ENCODE data around the gene CCDC185. TPM values are rescaled to one million over a fixed set of nuclear protein-coding genes. Genes with fewer than 3 reads are reported as not detected.

The CCDC185 gene
- total RNA-seq, 4 donors from 2014 or later = not detected

GRCh38 chr1:223411309-223411708 lies 18.1 kb downstream of the CCDC185 start:
- no peak for TF ChIP-seq POLR2A (IDR thresholded peaks at IDR 0.05)
- no peak overlapping the region for H3K4me3 ChIP-seq (ENCODE audit: low read depth, poor library complexity, severe bottlenecking)
- intact Hi-C loops (cut with DNase I; ENCODE audit: low total_unique reads) = no loop called here
- 48% methylated on average over 2 of the region's 2 CpGs for WGBS, 2 donors
- DNase-seq (ENCODE audit: low spot score in 2 of 2) = no peak

DNA sequence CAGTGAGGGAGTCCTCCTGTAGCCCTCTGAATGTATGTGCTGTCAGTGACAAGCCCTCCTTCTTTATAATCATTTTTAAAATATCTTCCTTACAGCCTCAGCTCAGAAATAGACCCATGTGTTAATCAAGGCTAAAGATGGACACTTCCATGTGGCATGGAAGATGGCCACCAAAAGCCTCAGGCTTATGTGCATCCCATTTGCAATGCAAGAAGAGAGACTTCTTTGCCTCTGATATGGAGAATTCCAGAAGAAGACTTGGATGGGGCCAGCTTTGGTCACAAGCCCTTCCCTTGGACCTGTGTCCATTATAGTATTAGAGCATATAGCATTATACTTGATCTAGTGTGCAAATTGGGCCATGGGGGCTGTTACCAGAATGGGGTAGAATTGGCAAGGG lies 18.5 kb downstream of the CCDC185 start:
- DNase-seq (ENCODE audit: low spot score in 2 of 2) = peak in 1 of 2 donors; percentile 5
- no peak overlapping the region for H3K4me3 ChIP-seq (ENCODE audit: low read depth, poor library complexity, severe bottlenecking)
- TF ChIP-seq CTCF (IDR thresholded peaks at IDR 0.05) (no peak), POLR2A (IDR thresholded peaks at IDR 0.05) (no peak)
- intact Hi-C loops (cut with DNase I; ENCODE audit: low total_unique reads) = no loop called here

GRCh38 chr1:223413216-223413615 lies 20.0 kb downstream of the CCDC185 start:
- H3K4me3 ChIP-seq (ENCODE audit: low read depth, poor library complexity, severe bottlenecking) = no peak overlapping the region
- WGBS, 2 donors = 72 to 76% methylated on average over 2 of the region's 2 CpGs
- intact Hi-C loops (cut with DNase I; ENCODE audit: low total_unique reads) = no loop called here
- TF ChIP-seq CTCF (IDR thresholded peaks at IDR 0.05) (no peak), POLR2A (IDR thresholded peaks at IDR 0.05) (no peak)
- no peak for DNase-seq (ENCODE audit: low spot score in 2 of 2)

- 46 to 100% methylated on average over 1 to 2 of the region's 2 CpGs for WGBS, 2 donors
- TF ChIP-seq POLR2A (IDR thresholded peaks at IDR 0.05) (no peak), CTCF (IDR thresholded peaks at IDR 0.05) (no peak)
- intact Hi-C loops (cut with DNase I; ENCODE audit: low total_unique reads) = no loop called here
- no peak for DNase-seq (ENCODE audit: low spot score in 2 of 2)
- no peak overlapping the region for H3K4me3 ChIP-seq (ENCODE audit: low read depth, poor library complexity, severe bottlenecking)
Observed at GRCh38 chr1:223417444-223417843, 24.2 kb downstream of the CCDC185 start.

DNA sequence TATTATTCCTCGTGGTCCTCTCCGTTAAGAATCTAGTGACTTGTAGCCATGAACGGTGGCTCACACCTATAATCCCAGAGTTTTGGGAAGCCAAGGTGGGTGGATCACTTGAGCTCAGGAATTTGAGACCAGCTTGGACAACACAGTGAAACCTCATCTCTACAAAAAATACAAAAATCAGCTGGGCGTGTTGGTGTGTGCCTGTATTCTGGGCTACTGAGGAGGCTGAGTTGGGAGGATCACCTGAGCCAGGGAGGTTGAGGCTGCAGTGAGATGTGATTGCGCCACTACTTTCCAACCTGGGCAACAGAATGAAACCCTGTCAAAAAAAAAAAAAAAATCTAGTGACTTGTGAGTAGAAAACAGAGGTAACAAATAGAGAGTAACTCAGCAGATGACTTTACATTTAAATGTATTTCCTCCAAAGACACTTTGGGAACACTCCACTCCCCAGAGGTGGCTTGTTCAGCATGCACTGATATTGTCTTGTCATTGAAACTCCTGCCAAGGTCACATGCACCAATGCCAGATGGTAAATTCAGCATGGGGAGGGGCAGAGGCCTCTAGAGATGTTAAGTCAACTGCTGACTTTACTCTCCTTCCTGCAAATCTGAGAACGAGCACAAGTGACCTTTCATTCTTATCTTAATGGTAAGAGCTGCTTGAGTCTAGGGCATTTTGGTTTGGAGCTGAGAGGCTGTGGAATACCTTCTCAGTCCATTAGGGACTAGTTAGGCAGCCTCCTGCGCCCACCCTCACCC lies 24.9 kb downstream of the CCDC185 start:
- 74 to 83% methylated on average over 7 of the region's 7 CpGs for WGBS, 2 donors

DNA sequence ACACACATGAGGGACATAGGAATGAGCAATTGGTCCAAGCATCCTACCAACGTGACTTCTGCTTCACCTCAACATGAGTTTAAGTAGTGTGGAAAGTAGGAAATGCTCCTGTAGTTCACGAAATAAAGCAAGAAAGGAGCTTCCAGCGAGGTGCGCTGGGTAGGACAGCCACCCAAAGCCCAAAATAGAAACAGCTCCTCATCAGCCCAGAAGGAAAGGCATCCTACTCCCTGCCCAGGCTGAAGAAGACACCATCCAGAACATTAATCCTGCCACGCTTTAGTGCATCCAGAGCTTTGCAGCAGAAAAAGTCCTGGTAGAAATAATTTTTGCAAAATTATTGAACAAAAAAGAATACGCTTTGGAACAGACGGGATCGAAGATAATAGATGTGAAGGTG lies 25.9 kb downstream of the CCDC185 start:
- TF ChIP-seq POLR2A (IDR thresholded peaks at IDR 0.05) = no peak
- no peak for TF ChIP-seq CTCF (IDR thresholded peaks at IDR 0.05)
- H3K4me3 ChIP-seq (ENCODE audit: low read depth, poor library complexity, severe bottlenecking) = no peak overlapping the region
- WGBS, 2 donors = 94% methylated on average over 8 of the region's 8 CpGs
- no peak for DNase-seq (ENCODE audit: low spot score in 2 of 2)
- intact Hi-C loops (cut with DNase I; ENCODE audit: low total_unique reads) = no loop called here

More for the DNA sequence above, 24.9 kb downstream of the CCDC185 start:
- TF ChIP-seq CTCF (IDR thresholded peaks at IDR 0.05) (no peak), POLR2A (IDR thresholded peaks at IDR 0.05) (no peak)
- intact Hi-C loops (cut with DNase I; ENCODE audit: low total_unique reads) = no loop called here
- no peak overlapping the region for H3K4me3 ChIP-seq (ENCODE audit: low read depth, poor library complexity, severe bottlenecking)
- no peak for DNase-seq (ENCODE audit: low spot score in 2 of 2)

Measured in lower leg skin (tissue), 4 donors.